ENCODE measurements around the gene MYO7B.
A peak's percentile ranks its signal among the peaks of the same experiment; 100 is the strongest.

Gene MYO7B

DNA sequence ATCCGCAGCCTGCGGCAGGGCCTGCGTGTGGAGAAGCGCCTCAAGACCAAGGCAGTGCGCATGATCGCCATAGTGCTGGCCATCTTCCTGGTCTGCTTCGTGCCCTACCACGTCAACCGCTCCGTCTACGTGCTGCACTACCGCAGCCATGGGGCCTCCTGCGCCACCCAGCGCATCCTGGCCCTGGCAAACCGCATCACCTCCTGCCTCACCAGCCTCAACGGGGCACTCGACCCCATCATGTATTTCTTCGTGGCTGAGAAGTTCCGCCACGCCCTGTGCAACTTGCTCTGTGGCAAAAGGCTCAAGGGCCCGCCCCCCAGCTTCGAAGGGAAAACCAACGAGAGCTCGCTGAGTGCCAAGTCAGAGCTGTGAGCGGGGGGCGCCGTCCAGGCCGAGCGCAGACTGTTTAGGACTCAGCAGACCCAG lies 115.9 kb downstream of the MYO7B start:
- in situ Hi-C loops (cut with MboI; ENCODE audit: low pct_unique_long_range_greater_than_20kb, low sequenced_read_pairs): no loop called here

DNA sequence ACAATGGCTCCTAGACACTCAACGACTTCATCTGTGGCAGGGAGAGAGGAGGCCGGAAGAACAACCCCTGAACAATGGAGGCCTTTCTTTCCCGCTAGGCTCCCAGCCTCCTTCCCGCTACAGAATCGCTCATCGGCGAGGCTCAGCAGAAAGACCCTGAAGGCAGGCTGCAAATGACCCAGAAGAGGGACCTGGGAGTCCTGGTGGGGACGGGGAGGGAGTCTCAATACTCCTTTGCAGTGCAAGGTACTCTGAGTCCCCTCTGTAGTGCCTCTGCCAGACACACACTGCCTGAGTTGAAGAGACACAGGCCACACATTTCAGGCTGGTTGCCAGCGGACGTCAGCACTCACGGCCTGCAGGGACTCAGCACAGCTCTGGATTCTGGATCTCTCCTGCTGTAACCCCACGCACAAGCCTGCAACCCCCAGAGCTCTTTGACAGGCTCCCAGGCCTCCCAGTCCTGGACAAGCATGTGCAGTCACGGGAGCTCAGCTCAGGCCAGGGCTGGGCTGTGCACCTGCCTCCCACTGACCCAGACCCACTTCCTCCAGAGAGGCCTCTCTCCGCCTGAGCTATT lies 116.6 kb downstream of the MYO7B start:
- DNase-seq: no peak
- in situ Hi-C loops (cut with MboI; ENCODE audit: low pct_unique_long_range_greater_than_20kb, low sequenced_read_pairs): no loop called here

More for the DNA sequence above, 115.9 kb downstream of the MYO7B start:
- DNase-seq: no peak

DNA sequence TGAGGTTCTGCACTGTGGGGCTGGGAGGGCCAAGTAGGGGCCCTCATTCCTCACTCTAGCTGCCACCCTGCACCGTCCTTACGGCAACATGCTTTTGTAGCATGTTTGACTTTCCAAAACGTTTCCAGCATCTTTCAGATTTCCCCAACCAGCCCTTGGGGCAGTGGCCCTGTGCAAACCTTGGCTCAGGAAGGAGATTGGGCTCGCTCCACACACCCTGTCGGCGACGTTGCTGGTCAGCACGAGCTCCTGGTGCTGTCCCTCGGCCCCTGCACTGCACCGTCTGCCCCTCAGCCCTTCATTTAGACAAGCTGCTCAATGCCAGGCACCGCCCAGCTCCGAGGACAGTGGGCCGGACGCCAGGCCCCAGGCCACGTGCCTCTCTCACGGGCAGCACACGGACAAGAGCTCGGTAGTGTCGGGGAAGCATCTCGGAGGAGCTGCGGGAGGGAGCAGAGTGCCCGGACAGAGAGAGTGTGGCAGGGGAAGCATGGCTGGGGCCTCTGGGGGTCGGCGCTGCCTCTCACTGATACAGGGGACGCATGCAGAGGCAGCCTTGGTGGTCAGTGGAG lies 117.4 kb downstream of the MYO7B start:
- DNase-seq: no peak
- in situ Hi-C loops (cut with MboI; ENCODE audit: low pct_unique_long_range_greater_than_20kb, low sequenced_read_pairs): no loop called here

DNA sequence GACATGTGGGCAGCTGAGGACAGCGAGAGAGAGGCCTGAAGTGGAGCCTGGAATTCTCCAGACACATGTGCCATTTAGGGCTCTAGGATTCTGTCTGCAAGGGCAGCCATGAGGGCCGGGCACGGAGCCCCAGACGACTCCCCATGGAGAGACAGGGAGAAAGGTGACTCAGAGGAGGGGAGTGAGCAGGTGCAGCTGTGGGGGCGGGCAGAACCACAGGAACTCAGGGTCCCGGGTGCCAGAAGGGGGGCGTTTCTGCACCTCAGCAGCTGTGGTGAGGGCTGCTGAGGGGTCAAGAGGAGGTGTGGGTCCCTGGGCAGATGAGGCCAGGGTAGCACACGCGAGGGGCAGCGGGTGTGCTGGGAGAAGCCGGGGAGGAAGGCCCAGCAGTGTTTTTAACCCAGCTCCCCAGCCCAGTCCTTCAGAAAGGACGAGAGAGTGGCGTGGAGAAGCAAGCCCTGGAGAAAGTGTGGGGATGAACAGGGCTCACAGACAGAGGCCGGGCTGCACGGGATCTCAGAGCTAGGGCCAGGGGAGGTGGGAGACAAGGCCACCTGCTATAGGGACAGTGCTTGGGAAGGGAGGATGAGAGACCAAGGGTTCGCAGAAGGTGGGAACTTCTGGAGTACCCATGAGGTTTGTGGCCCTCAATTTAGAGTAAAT lies 118.1 kb downstream of the MYO7B start:
- DNase-seq: no peak
- in situ Hi-C loops (cut with MboI; ENCODE audit: low pct_unique_long_range_greater_than_20kb, low sequenced_read_pairs): no loop called here

DNA sequence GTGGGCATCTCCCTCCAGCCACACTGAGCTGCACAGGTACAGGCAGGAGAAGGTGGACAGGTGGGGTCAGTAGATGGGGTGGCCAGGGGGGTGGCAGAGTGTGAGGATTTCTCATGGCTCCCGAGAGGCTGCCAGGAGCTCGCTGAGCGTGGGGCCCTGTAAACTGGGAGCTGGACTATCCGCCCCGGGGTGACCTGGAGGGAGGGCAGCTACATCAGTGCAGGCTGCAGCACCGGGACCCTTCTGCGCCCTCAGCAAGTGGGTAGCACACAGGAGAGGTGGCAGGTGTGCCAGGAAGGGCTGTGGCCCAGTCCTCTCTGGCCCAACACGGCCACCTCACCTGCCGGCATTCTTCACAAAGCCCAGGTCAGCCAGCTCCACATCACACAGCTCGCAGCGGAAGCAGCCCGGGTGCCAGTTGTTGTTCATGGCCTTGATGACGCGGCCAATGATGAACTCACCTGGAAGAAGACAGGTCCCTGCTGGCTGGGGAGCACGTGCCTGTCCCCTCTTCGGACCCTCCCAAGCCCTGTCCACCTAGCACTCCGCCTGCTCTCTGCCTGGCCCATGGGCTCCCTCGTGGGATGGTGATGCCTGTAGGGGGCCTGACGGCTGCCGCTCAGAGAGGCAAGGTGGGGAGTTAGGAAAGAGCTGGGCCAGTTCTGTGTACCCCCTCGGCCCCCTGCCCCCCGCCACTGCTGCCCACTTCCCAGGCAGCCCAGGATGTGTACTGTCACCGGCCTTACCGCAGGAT lies 118.8 kb downstream of the MYO7B start:
- no peak for DNase-seq
- in situ Hi-C loops (cut with MboI; ENCODE audit: low pct_unique_long_range_greater_than_20kb, low sequenced_read_pairs): no loop called here

DNA sequence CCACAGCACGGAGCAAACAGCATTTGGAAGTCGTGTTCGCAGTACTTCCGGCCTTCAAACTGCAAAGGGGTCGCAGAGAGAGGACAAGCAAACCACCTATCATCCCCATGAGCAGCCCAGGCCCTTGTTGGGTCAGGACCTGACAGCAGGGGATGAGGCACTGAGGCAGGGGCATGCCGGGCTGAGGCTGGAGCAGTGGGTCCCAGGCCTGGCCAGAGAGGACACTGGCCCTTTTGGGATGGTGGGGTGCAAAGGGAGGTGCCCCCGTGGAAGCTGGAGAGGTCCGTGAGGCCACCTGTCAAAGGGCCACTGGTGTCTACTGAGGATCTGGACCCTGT lies 119.3 kb downstream of the MYO7B start:
- in situ Hi-C loops (cut with MboI; ENCODE audit: low pct_unique_long_range_greater_than_20kb, low sequenced_read_pairs): no loop called here
- DNase-seq: no peak

DNA sequence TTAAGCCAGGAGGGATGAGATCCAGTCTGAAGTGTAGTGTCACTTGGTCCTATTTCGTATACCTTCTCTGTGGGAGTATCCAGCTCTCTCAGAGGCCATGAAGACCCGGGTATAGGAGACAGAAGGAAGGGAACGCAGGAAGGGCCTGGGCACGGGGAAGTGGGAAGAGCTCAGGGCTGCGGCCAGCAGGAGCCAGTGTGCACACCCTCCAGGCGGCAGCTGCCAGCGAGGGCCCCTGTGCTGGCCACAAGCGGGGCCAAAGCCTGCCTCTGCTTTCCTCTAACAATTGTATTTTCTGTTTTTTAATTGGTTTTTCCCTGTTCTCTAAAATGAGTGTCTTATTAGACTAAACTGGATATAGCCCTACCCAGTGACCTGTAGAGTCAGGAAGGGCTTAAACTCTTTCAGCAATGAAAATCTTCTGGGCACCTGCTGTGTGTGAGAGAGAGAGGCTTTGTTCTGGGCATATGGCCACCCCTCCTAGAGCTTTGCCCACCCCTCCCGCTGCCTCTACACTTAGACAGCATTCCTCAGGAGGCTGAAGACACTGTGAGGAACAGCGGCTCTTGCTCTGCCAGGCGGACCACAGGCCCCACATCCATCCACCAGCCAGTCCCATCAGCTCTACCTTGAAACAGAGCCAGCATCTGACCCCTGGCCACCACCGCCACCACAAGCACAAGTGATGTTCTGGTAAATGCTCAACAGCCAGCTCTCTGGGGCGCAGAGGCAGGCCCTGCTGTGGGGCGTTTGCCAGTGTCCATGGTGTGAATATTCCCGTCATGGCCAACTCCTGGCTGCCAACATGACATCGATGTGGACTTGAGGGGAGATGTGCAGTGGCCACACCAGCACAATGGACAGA lies 120.0 kb downstream of the MYO7B start:
- in situ Hi-C loops (cut with MboI; ENCODE audit: low pct_unique_long_range_greater_than_20kb, low sequenced_read_pairs): no loop called here
- no peak for DNase-seq

DNA sequence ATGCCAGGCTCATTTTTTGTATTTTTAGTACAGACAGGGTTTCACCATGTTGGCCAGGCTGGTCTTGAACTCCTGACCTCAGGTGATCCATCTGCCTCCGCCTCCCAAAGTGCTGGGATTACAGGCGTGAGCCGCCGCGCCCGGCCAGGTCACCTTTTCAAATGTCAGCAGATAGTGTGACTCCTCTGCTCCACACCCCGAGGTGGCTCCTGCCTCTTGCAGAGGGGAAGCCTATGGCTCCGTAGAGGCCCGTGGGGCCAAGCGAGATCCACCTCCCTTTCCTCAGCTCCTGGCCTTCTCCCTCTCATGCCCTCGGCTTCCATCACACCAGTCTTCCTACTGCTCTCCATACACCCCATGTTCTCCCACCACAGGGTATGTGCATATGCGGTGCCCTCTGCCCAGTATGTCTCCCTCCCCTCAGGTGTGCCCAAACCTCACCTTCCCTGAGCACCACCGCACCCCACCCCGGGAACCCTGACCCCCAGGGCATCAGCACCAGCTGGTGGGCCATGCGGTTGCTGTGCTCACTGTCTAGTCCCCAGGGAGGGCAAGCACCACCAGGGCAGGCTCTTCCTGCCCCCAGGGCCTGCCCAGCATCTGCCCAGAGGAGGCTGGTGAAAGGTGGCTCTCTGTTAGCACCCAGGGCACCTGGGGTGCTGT lies 121.2 kb downstream of the MYO7B start:
- in situ Hi-C loops (cut with MboI; ENCODE audit: low pct_unique_long_range_greater_than_20kb, low sequenced_read_pairs): no loop called here
- DNase-seq: no peak

DNA sequence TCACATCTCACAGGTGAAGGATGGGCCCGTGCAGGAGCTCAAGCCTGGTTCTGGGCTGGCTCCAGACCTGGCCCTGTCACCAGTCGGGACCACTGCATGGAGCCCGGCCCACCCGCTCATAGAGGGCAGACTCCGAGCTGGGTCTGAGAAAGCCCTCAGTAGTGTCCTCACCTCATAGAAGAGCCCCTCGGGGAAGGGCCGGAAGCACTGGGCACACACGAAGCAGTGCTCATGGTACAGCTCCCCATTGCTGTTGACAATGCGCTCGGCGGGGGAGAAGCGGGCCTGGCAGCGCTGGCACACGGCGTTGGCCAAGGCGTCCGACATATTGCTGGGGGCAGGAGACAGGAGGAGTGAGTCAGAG lies 121.7 kb downstream of the MYO7B start:
- no peak for DNase-seq
- in situ Hi-C loops (cut with MboI; ENCODE audit: low pct_unique_long_range_greater_than_20kb, low sequenced_read_pairs): no loop called here

DNA sequence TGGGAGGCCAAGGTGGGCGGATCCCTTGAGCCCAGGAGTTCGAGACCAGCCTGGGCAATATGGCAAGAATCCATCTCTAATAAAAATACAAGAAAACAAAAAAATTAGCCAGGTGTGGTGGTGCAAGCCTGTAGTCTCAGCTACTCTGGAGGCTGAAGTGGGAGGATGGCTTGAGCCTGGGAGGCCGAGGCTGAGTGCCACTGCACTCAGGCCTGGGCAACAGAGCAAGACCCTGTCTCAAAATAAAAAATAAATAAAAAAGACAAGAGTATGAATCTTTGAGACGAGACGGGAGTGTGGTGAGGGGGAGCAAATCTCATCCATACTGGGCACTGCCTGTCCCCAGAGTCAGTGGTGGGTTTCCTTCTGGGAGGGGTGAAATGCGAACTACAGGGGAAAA lies 122.7 kb downstream of the MYO7B start:
- in situ Hi-C loops (cut with MboI; ENCODE audit: low pct_unique_long_range_greater_than_20kb, low sequenced_read_pairs): no loop called here
- DNase-seq: no peak

DNA sequence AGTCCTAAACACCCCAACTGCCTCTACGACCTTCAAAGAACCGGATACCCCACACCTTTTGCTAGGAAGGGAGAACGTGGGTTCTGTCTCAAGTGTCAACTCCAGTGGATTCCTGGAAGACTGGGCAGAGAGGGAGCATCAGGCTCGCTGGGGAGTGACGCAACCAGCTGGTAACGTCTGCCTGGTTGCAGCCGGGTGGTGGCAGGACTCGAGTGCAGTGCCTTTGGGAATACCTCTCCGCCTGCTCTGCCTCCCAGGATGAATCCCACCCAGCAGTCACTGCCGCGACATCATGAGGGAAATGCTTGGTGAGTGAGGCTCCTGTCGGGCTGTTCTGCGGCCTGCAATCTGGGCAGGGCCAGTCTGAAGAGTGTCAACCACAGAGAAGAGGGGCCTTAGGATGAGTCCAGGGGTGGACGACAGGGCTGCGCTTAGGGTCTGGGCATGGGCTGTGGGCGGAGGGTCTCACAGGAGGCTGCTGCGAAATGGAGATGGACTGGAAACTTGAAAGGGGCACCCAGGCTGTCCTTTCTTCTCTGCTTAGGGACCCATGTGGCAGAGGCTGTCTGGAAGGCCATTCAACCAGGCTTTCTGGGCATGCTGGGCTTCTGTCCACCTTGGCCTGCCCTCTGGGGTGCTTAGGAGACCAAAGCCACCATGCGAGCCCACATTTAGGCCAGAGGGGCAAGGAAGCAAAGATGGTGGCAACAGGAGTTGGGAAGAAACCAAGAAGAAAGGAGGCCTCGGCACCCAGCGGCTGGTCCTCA lies 123.3 kb downstream of the MYO7B start:
- in situ Hi-C loops (cut with MboI; ENCODE audit: low pct_unique_long_range_greater_than_20kb, low sequenced_read_pairs): no loop called here

DNA sequence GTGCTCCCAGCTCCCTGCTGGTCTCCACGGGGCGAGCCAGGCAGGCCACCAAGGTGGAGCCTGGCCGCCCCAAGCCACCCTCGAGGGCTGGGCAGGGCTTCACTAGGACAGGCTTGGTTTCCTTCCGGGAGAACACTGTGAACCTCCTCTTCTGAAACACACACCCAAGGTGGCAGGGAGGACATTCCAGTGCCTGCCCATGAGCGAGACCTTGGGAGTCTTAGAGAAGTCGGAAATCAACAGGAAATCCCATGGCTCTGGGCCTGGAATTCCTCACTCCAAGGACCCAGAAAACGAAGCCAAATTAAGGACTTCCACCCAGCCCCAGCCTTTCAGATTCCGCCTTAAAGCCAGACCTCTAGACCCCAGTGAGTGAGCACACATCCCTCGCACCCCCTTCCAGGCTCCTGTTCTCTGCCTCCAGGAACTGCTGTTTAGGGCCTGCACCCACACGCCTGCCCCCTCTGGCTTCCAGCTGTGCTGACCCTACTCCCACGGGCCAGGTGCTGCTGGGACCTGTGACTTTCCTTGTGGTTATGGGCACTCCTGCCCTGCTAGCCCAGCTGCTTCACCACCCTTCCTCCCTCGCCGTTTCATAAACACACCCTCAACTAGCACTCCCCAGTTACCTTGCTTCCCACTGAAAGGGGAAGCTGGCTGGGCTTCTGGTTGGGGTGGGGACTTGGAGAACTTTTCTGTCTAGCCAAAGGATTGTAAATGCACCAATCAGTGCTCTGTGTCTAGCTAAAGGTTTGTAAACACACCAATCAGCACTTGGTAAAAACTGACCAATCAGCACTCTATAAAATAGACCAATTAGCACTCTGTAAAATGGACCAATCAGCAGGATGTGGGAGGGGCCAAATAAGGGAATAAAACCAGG lies 124.2 kb downstream of the MYO7B start:
- DNase-seq: peak; percentile 73
- in situ Hi-C loops (cut with MboI; ENCODE audit: low pct_unique_long_range_greater_than_20kb, low sequenced_read_pairs): no loop called here

More for the DNA sequence above, 123.3 kb downstream of the MYO7B start:
- no peak for DNase-seq

DNA sequence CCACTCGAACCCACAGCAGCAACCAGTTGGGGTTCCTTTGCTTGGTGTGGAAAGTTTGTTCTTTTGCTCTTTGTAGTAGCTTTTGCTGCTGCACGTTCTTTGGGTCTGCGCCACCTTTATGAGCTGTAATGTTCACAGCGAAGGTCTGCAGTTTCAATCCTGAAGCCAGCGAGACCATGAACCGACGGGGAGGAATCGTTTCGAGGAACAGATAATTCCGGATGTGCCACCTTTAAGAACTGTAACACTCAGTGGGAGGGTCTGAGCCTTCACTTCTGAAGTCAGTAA lies 124.8 kb downstream of the MYO7B start:
- in situ Hi-C loops (cut with MboI; ENCODE audit: low pct_unique_long_range_greater_than_20kb, low sequenced_read_pairs): no loop called here
- no peak for DNase-seq

DNA sequence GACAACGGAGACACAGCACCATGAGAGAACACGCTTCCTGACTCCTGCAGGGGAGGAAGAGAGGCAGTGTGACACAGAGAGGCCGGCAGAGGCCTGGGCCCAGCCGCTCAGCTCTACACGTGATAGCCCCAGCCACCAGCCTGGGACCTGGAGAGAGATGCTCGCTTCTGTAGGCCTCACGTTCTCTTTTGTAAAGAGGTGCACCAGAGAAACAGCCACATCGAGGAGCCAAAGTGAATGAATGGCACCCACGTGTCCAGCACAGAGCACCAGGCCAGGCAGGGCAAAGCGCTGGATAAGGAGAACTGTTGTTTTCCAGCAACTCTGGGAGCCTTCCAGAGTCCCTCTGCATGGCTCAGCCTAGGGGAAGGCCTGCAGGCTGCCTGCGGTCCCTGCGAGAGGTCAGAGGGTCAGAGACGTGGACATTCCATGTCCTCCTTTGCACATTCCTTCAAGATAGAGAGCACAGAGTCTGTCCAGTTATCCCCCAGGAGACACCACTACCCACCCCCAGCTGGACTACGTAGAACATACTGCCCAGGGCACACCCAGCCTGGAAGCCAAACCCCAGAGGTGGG lies 125.7 kb downstream of the MYO7B start:
- in situ Hi-C loops (cut with MboI; ENCODE audit: low pct_unique_long_range_greater_than_20kb, low sequenced_read_pairs): no loop called here
- no peak for DNase-seq

DNA sequence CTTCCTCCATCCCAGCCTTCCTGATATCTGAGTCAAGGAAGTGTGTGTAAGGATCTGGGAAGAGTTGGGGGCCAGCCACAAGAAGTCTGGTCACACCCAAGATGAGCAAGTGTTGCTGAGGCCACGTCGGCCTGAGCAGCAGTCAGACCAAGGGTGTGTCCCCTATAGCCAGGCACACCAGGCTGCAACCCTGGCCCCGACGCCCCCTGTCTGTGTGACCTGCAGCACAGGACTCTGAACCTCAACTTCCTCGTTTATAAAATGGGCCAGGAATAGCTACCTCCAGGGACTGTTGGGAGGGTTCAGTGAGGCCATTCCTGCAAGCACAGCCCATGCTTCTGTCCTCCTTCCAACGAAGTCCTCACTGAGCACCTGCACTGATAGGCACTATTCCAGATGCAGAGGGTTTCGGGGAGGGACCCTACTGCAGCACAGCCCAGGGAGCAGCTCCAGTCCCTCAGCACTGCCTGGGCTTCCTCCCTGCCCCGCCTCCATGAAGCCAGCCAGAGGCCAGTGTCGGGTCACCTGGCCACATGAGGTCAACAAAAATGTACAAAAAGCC lies 126.5 kb downstream of the MYO7B start:
- in situ Hi-C loops (cut with MboI; ENCODE audit: low pct_unique_long_range_greater_than_20kb, low sequenced_read_pairs): no loop called here
- no peak for DNase-seq

DNA sequence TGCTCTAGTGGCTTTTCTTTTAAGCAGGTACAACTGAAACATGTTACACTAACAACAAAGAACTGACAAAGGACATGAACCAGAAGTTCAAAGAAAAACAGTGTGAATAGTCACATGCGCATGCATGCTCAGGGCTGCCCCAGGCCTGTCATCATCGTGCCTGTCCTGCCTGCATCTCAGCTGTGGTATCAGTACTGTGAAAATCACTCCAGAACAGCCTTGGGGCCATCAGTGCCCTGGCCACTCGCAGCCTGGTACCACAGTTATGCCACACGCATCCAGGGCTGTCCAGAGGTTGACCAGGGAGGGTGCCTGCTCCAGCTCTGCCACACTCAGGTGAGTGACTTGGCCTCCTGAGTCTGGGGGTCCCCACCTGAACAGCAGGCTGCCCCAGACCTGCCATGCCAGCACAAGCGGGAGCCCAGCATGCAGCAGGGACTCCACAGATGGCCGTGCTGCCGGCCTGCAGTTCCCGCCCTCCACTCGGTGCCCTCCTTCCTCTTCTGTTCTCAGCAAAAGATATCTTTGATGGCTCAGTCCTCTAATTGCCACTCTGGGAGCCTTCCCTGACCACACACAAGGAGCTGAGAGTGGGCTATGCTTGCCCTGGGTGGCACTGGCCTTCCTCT lies 127.6 kb downstream of the MYO7B start:
- in situ Hi-C loops (cut with MboI; ENCODE audit: low pct_unique_long_range_greater_than_20kb, low sequenced_read_pairs): no loop called here
- no peak for DNase-seq

Measured in KBM-7 (cell line).